ES-I3 (cell line): Measurements from ENCODE around the gene PHACTR3.

Experiments
- H3K36me3 ChIP-seq: 2 replicates; pipeline ENCODE4 v1.6.1; 2013; ENCODE audit warnings: mild to moderate bottlenecking, low read length, control low read depth, moderate library complexity; ENCODE audit not compliant: insufficient read depth
- H3K4me1 ChIP-seq: 2 replicates; pipeline ENCODE4 v1.6.1; 2013; ENCODE audit warnings: mild to moderate bottlenecking, control low read depth, low read length; ENCODE audit not compliant: insufficient read depth
- H3K9ac ChIP-seq: 2 replicates; pipeline ENCODE4 v1.6.1; 2013; ENCODE audit warnings: low read depth, mild to moderate bottlenecking, low read length, moderate library complexity
- H3K9me3 ChIP-seq: 2 replicates; pipeline ENCODE4 v1.6.1; 2013; ENCODE audit warnings: mild to moderate bottlenecking, low read length, moderate library complexity; ENCODE audit not compliant: control insufficient read depth, insufficient read depth

Gene PHACTR3

DNA sequence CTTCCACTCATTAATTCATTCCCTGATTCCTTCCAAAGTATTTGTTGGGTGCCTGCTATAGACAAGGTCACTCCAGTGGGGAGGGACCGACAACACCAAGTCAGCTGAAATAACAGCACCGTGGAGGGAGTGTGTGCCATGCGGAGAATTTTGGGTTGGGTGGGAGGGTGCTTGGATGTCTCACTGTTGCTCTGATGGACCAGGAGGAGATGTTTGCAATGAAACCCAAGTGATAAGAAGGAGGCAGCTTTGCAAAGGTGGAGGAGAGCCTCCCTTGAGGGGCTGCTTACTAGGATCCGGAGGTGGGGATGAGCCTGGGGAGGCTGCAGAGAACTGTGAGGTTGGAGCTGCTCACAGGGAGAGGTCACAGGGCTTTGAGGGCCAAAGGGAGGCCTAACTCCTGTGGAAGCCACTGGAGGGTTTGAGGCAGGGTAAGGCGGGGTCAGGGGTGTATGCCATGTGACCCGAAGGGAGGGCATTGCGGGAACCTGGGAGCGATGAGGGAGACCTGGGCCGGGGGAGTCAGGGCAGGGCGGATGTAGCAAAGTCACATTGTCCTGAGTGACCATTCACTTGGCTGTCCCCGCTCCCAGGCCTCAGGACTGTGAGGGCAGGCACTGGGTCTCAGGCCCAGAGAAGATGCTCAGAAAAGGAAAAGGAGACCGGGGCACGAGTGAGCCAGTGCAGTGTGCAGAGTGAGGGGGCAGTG is 124.5 kb downstream of the PHACTR3 start:
- no peaks in the 10 kb centered on the region for H3K36me3 ChIP-seq
- no peaks in the 10 kb centered on the region for H3K4me1 ChIP-seq

DNA sequence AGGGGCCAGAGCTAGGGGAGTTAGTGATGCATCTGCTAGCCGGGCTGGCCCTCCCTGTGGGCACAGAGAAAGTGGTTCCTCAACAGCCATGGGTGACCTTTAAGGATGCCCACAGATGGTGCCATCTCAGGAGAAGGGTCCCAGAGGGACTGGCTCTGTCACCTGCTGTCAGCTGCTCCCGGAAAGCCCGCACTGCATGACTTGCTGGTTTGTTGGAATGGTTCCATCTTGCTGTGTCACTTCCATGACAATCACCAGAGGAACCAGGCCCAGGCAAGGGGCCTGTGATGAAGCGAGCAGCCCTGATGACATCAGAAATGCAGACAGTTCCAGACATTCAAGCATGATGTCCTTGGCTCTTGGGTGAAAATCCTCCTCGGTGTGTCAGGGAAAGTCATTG is 125.2 kb downstream of the PHACTR3 start:
- no peaks in the 10 kb centered on the region for H3K36me3 ChIP-seq
- H3K9me3 ChIP-seq, result no peaks in the 10 kb centered on the region
- no peaks in the 10 kb centered on the region for H3K4me1 ChIP-seq
- H3K9ac ChIP-seq, result no peak overlapping the region

More for the DNA sequence above, 124.5 kb downstream of the PHACTR3 start:
- Histone ChIP-seq H3K9me3 (no peaks in the 10 kb centered on the region), H3K9ac (no peak overlapping the region)

DNA sequence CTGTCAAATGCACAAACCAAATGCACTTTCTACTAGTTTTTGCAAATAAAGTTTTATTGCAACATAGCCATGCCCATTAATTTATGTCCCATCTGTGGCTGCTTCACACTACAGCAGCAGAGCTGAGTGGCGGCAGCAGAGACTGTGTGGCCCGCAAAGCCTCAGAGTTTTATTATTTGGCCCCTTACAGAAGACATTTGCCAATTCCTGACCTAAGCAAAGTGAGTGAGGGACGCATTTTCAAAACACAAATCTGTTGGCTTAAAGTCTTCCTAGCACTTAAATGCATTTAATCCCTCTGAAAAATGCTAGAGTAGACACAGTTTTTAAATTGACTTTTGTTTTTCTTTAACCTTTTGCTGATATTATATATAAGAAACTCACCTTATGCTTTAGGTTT is 126.4 kb downstream of the PHACTR3 start:
- H3K9me3 ChIP-seq, result no peaks in the 10 kb centered on the region
- no peak overlapping the region for H3K9ac ChIP-seq
- H3K36me3 ChIP-seq, result no peaks in the 10 kb centered on the region
- no peaks in the 10 kb centered on the region for H3K4me1 ChIP-seq

DNA sequence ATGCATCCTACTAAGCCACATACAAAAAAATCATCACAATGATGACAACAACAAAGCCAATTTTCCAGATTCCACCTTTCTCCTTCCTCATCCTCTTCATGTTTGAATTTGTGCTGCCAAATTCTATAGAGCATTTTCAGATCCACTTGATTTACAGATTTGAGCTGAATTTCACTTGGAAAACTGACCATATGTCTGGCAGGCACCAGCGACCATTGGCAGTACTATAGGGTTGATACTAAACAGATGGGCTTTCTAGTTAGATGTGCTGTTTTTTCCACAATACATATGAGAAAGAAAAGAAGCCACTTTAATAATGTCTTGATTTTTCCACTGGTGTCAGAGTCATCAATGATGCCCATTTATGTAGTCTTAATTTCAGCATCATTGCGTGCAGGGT is 127.0 kb downstream of the PHACTR3 start:
- H3K36me3 ChIP-seq, result no peaks in the 10 kb centered on the region
- H3K4me1 ChIP-seq, result no peaks in the 10 kb centered on the region
- no peak overlapping the region for H3K9ac ChIP-seq
- no peaks in the 10 kb centered on the region for H3K9me3 ChIP-seq

DNA sequence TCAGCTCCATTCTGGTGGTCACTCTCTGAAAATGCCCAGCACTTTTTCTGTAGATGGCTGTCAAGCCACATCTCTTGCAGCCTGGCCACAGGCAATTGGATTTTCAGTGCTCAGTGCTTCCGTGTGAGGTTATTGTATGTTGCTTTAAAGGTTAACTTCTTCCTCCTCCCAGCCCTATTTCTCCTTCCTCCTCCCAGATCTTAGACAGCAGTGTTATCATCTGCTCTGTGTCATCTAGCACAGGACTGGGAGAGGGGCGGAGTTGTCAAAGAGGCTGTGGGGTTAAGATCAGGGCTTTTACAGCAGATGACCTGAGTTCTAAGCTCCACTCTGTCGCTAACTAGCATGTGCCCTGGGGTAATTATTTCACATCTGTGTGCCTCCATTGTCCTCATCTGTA is 129.0 kb downstream of the PHACTR3 start:
- no peaks in the 10 kb centered on the region for H3K9me3 ChIP-seq
- H3K4me1 ChIP-seq, result no peaks in the 10 kb centered on the region
- H3K9ac ChIP-seq, result no peak overlapping the region
- no peaks in the 10 kb centered on the region for H3K36me3 ChIP-seq

DNA sequence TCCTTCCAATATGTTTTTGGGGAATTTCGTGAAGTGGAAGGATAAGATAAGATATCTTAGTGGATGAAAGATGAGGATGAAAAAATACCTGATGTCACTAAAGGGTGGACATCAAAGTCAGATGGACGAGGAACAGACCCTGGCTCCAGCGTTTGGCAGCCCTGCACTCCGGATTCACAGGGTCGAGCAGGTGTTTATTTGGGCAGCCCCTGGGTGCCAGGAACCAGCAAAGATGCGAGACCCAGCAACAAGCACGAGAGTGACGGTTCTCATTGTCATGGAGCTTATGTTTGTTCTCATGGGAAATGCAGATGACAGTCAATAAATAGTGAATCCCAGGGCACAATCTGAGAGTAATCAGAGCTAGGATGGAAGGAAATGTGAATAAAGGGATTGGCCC is 131.1 kb downstream of the PHACTR3 start:
- Histone ChIP-seq H3K9ac (no peak overlapping the region), H3K36me3 (no peaks in the 10 kb centered on the region), H3K9me3 (no peaks in the 10 kb centered on the region), H3K4me1 (no peaks in the 10 kb centered on the region)

DNA sequence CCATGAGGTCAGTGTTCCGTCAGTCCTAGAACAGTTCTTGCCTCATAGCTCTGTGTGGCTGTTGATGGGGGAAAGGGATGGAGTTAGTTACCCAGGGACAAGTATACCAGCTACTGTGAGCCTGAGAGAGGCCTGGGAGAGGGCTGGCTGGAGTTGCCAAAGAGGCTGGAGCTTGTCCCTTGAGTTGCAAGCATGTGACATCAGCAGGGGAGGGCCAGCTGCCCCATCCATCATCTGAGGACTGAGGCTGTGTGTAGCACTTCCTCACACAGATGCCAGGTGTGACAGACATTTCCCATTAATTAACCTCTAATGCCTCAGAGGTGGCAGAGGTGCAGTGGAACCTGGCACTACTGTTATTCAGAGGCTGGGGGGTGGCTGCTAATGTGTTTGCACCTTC is 131.6 kb downstream of the PHACTR3 start:
- no peak overlapping the region for H3K9ac ChIP-seq
- no peaks in the 10 kb centered on the region for H3K9me3 ChIP-seq
- H3K36me3 ChIP-seq, result no peaks in the 10 kb centered on the region
- H3K4me1 ChIP-seq, result no peaks in the 10 kb centered on the region

DNA sequence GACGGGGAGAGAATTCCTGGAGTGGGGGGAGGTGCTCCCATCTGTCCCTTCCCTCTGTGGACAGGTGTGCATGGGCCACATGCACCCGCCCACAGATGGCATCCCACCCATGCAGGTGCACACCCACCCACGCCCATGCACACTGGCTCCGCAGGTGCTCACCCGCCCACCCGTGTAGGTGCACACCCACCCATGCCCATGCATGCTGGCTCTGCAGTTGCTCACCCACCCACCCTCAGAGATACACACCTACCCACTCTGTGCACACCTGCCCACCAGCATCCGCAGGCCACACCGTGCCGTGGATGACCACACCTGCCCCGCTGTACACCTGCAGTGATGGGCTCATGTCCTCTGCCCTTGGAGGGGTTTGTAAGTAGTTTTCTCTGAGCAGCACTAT is 132.0 kb downstream of the PHACTR3 start:
- H3K4me1 ChIP-seq, result no peaks in the 10 kb centered on the region
- no peak overlapping the region for H3K9ac ChIP-seq
- no peaks in the 10 kb centered on the region for H3K36me3 ChIP-seq
- no peaks in the 10 kb centered on the region for H3K9me3 ChIP-seq

DNA sequence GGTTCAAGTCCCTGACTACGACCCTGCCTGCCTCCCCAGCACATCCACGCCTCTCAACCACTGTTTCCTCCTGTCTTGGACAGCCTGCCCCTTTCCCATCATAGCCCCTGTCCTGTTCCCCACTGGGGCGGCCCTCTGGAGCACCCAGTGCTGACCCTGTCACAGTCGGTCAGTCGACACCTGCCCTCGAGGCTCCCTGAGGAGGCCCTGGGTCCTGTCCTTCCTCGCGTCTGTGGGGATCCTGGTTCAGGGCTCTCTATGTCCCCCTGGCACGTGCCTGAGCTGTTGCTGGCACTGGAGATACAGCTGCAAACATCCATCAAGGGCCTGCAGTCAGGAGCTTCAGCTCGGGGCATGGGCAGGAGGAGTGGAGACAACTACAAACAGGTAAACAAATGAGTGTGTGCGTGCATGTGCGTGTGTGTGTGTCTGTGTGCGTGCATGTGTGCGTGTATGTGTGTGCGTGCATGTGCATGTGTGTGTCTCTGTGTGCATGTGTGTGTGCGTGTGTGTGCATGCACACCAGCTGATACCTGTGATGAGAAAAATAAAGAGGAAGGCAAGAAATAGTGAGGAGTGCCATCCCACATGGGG is 132.8 kb downstream of the PHACTR3 start:
- Histone ChIP-seq H3K4me1 (no peaks in the 10 kb centered on the region), H3K9me3 (no peaks in the 10 kb centered on the region), H3K36me3 (no peaks in the 10 kb centered on the region), H3K9ac (no peak overlapping the region)

DNA sequence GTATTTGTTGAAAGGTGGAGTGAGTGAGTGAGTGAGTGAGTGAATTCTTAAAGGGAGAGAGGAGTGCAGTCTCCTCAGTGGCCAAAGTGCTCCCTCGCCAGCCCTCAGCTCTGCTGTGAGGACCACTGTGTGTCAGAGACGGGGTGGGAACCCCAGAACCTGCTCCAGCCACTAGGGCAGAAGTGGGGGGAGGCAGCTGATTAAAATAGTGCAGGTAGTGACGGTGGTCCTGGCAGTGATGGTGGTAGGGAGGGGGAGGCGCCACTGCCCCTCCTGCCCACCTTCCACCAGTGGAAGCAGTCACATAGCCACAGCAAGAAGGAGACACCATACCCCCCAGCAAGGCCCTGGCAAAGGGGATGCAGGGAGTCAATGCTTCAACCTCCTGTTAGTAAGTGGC is 133.5 kb downstream of the PHACTR3 start:
- H3K9me3 ChIP-seq, result no peaks in the 10 kb centered on the region
- H3K4me1 ChIP-seq, result no peaks in the 10 kb centered on the region
- no peak overlapping the region for H3K9ac ChIP-seq
- H3K36me3 ChIP-seq, result no peaks in the 10 kb centered on the region

DNA sequence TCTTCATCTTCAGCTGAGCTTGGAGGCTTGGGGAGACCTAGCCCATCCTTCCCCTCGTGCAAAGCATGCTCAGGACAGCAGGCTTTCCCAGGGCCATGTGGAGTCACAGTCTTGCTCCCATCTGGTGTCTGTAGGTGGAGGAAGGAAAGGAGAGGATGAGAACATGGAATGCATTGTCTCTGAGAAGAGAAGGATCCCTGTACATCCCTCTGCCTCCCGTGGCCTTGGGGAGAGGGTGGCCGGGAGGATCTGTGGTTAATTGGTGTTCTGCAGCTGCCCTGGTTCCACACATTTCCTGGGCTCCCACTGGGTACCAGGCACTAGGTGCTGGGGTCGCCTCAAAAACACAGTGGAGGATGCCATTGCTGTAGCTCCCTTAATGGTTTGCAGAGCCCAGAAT is 134.5 kb downstream of the PHACTR3 start:
- H3K36me3 ChIP-seq, result no peaks in the 10 kb centered on the region
- no peak overlapping the region for H3K9ac ChIP-seq
- no peaks in the 10 kb centered on the region for H3K4me1 ChIP-seq
- no peaks in the 10 kb centered on the region for H3K9me3 ChIP-seq

DNA sequence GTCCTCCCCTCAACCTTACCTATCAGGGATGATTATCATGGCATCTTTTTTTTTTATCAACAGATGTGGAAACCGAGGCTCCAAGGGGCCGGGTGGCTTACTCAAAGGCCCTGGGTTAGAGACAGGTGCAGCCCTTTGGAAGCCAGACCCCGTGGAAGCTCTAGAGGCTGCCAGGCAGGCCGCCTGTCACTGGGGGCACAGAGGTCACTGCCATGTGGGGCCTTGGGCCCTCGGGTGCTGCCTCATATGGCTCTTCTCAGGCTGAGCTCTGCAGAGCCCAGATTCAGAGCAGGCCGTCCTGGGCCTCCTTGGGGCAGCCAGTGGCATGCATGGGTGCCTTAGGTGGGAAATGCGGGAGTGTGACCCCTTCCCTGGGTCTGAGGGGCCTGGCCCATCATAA is 136.3 kb downstream of the PHACTR3 start:
- Histone ChIP-seq H3K4me1 (no peaks in the 10 kb centered on the region), H3K9ac (no peak overlapping the region), H3K36me3 (no peaks in the 10 kb centered on the region), H3K9me3 (no peaks in the 10 kb centered on the region)

DNA sequence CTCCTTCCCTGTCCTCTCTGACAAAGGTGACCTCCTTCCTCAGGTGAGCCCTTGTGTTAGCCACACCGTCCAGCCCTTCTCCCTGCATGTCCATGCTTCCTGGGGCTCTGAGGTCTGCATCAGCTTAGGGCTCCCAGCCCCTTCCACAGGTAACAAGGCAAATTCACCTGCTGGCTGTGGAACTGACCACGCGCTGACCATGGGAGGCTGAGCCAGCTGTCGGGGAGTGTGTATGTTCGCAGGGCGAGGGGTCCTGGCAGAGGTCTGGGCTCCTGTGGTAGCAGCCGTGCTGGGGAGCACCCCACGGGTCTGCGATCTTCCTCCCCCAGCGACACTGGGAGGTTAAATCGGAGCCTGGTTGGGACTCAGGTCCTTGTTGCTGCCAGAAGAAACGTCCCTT is 136.7 kb downstream of the PHACTR3 start:
- H3K4me1 ChIP-seq, result no peaks in the 10 kb centered on the region
- H3K9ac ChIP-seq, result no peak overlapping the region
- H3K36me3 ChIP-seq, result no peaks in the 10 kb centered on the region
- no peaks in the 10 kb centered on the region for H3K9me3 ChIP-seq

DNA sequence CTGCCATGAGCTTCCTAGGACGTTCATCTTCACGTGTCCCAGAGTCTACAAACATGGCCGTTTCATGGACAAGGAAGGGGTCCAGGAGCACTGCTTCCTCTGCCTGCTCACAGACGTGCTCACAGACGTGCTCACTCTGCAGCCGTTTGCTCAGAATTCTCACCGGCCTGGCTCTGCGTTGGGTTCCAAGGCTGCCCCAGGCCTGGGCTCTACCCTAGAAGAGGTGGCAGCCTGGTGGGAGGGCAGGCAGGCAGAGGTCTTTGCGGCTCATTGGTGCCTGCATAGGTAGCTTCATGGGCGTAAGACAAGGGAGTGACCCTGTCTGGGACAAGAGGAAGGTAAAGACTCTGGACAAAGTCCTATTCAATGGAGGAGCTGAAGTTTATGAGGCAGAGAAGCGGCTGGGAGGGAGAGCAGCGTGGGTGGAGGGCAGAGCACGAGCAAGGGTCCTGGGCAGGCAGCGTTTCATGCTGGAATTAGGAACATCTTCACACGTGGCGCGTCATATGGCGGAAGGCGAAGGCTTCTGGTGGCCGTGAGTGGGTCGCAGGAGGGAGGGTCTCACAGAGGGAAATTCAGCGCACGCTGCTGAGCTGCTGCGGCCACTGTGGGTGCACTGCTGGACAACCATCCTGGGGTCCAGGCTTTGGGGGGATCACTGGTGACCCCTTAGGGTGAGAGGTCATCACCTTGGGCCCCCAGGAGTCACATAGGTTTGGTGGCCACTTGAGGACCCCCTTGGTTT is 138.2 kb downstream of the PHACTR3 start:
- Histone ChIP-seq H3K9ac (no peak overlapping the region), H3K4me1 (no peaks in the 10 kb centered on the region), H3K36me3 (no peaks in the 10 kb centered on the region), H3K9me3 (no peaks in the 10 kb centered on the region)

DNA sequence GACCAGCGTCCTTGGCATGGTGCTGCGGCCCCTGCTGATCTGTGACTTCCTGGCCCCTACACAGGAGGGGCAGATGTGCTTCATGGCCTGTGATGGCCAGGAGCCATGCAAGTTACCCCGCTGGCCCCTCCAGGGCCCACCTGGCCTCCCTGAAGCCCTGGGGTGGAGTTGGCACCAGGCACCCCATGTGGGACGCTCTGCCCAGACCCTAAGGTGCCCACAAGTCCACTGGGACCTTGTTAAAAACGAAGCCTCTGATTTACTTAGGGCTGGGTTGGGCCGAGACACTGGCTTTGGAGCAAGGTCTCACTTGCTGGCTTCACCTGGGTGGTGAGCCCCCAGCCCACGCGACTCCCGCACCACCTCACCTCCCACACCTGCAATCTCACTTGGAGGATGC is 139.0 kb downstream of the PHACTR3 start:
- no peaks in the 10 kb centered on the region for H3K36me3 ChIP-seq
- H3K4me1 ChIP-seq, result no peaks in the 10 kb centered on the region
- no peak overlapping the region for H3K9ac ChIP-seq
- H3K9me3 ChIP-seq, result no peaks in the 10 kb centered on the region
